Spleen (tissue), 11 donors: ENCODE data around the gene CCDC88A. TPM values are rescaled to one million over a fixed set of nuclear protein-coding genes. Genes with fewer than 3 reads are reported as not detected.

Experiments used
- DNase-seq: peaks from one replicate; pipeline ENCODE4 v3.0.0-alpha.2; 2020
- H3K27ac ChIP-seq, 8 donors: fragments of 200-600 bp; sonication (generic) in 7 of 8; 1 replicate in 4 of 8; 2 replicates in 4 of 8; pipeline versions ENCODE4 v1.5.0 to v1.8.0; 2016 to 2021; ENCODE audit warnings: inconsistent platforms in 4 of 8, mild to moderate bottlenecking in 4 of 8, moderate library complexity in 1 of 8
- H3K27me3 ChIP-seq, 7 donors: fragments of 200-600 bp; sonication (generic) in 6 of 7; replicated peaks in 1 of 7; 1 replicate in 4 of 7; 2 replicates in 3 of 7; pipeline versions ENCODE4 v1.5.0 to v1.8.0; 2016 to 2021; ENCODE audit warnings: inconsistent platforms in 3 of 7, mild to moderate bottlenecking in 1 of 7
- H3K36me3 ChIP-seq, 6 donors: fragments of 200-600 bp; sonication (generic) in 5 of 6; 1 replicate in 4 of 6; 2 replicates in 2 of 6; pipeline versions ENCODE4 v1.5.0 to v1.8.0; 2016 to 2021; ENCODE audit warnings: inconsistent platforms in 2 of 6
- H3K4me1 ChIP-seq, 6 donors: fragments of 200-600 bp; sonication (generic) in 5 of 6; 1 replicate in 3 of 6; 2 replicates in 3 of 6; pipeline versions ENCODE4 v1.5.0 to v1.8.0; 2016 to 2021; ENCODE audit warnings: inconsistent platforms in 3 of 6
- H3K4me3 ChIP-seq, 8 donors: fragments of 200-600 bp; sonication (generic) in 7 of 8; 1 replicate in 4 of 8; 2 replicates in 4 of 8; pipeline versions ENCODE4 v1.5.0 to v1.8.0; 2016 to 2021; ENCODE audit warnings: inconsistent platforms in 4 of 8, mild to moderate bottlenecking in 4 of 8, moderate library complexity in 2 of 8
- H3K9me3 ChIP-seq, 8 donors: fragments of 200-600 bp; sonication (generic) in 7 of 8; 1 replicate in 4 of 8; 2 replicates in 4 of 8; pipeline versions ENCODE4 v1.5.0 to v1.8.0; 2016 to 2021; ENCODE audit warnings: inconsistent platforms in 4 of 8
- POLR2A ChIP-seq, 3 donors: fragments of 450-650 bp; IDR thresholded peaks; one replicate each; pipeline ENCODE4 v1.5.1; 2017; ENCODE audit warnings: antibody characterized with exemption in 3 of 3, mild to moderate bottlenecking in 1 of 3
- POLR2AphosphoS5 ChIP-seq, 3 donors: sonication (generic); formaldehyde crosslinking; IDR thresholded peaks; one replicate each; pipeline ENCODE4 v1.5.1; 2017; ENCODE audit warnings: antibody characterized with exemption in 3 of 3
- WGBS, 5 donors: extraction: QIAGEN DNeasy Blood & Tissue Kit in 3 of 5; methylation state at CpG; one replicate each; pipeline versions ENCODE4 v1.1.5 to v1.1.7; 2013 to 2018; 5-methylcytosine and 5-hydroxymethylcytosine counted together
- intact Hi-C: fragments of 100-400 bp; cut with DNase I; formaldehyde crosslinking; loops from one replicate; pipeline ENCODE4 v1.15.0; 2023; ENCODE audit warnings: low total_unique reads
- polyA plus RNA-seq, 3 donors: library from polyadenylated mRNA; stranded (reverse); fragments of 200-250 nt; gene quantifications; one replicate each; pipeline ENCODE4 v1.2.1, GENCODE V29; 2013
- total RNA-seq, 7 donors: library from RNA; depleted of rRNA in 3 of 7; stranded (reverse); fragments of >200 nt in 3 of 7; fragmentation: NEBNext Ultra II Directional in 4 of 7; extraction: Animal tissue kit (Norgen Biotek cat#: 25700) in 4 of 7; gene quantifications; one replicate each; pipeline versions ENCODE4 v1.1.0 to v1.2.1, GENCODE V29; 2016 to 2021
- TF ChIP-seq, protein P1 (sequence below), 11 experiments: fragments of 200-600 bp in 7 of 11; fragments of 450-650 bp in 4 of 11; sonication (generic) in 4 of 11; IDR thresholded peaks in 8 of 11; conservative IDR thresholded peaks in 3 of 11; 1 replicate in 7 of 11; 2 replicates in 4 of 11; pipeline versions ENCODE4 v1.4.0 to v1.8.0; 2016 to 2021; ENCODE audit warnings: antibody characterized with exemption in 11 of 11, inconsistent platforms in 4 of 11, mild to moderate bottlenecking in 1 of 11
- donor health status: healthy with polysubstance abuse.
- donor health status: DM: no; HTN: no; CAD: no; lungs with moderate emphysema.
- donor health status: DM: no; HTN: no; CAD: no.
- donor health status: Bipolar disorder and iron deficiency.
- donor health status: healthy.
- donor health status: DM: no; HTN: no; CAD: no.
- donor health status: DM: yes; HTN: yes; CAD: no.

Gene CCDC88A
- total and polyA plus RNA-seq, 10 donors: 16.4 to 130 (median 77.9) TPM

DNA sequence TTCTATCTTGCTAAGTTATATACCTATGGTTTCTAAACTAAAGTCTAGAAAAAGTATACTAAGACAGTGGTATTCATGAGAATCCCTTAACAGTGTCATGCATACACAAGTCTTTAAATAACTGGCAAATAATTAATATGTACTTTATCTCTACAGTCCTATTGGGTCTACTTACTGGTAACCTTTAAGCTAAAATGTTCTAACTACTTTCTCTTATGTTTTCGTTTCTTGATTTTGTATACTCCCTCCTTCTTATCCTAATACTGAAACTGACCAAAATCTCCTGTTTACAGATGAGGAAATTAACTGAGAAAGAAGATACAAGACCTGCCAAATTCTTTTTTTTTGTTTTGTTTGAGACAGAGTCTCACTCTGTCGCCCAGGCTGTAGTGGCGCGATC lies 74.6 kb downstream of the CCDC88A start:
- 90 to 99% (median 95%) methylated on average over 4 of the region's 4 CpGs for WGBS, 5 donors
- Histone ChIP-seq H3K9me3 (no peaks in the 10 kb centered on the region), H3K36me3 (peaks cover 0 to 74% (median 12%) of the 10 kb centered on the region in 6 donors), H3K4me3 (no peak overlapping the region), H3K4me1 (no peaks in the 10 kb centered on the region), H3K27me3 (no peaks in the 10 kb centered on the region), H3K27ac (no peak overlapping the region)
- no peak for DNase-seq
- intact Hi-C loops: no loop called here
- no peak for TF ChIP-seq POLR2AphosphoS5 (IDR thresholded peaks at IDR 0.05)

DNA sequence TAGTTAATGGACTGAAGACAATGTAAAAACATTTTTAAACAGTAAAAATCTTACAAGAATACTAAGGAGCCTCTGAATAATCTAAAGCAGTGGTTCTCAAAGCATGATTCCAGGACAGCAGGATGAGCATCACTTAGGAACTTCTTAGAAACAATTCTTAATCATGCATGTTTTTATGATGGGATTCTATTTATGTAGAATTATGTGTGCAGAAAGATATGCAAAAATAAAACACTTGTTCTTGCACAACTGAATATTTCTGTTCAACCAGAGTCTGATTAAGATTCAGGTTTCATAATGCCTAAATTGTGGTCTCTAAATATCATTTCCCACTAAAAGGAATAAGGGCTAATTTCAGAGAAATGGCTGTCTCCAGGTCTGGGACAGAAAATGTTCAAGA lies 81.4 kb downstream of the CCDC88A start:
- DNase-seq: no peak
- Histone ChIP-seq H3K9me3 (no peaks in the 10 kb centered on the region), H3K4me3 (no peak overlapping the region), H3K36me3 (peaks cover 0 to 63% (median 4%) of the 10 kb centered on the region in 6 donors), H3K27ac (no peak overlapping the region), H3K4me1 (no peaks in the 10 kb centered on the region), H3K27me3 (no peaks in the 10 kb centered on the region)
- TF ChIP-seq POLR2A (IDR thresholded peaks at IDR 0.05): no peak
- TF ChIP-seq, protein P1, sequence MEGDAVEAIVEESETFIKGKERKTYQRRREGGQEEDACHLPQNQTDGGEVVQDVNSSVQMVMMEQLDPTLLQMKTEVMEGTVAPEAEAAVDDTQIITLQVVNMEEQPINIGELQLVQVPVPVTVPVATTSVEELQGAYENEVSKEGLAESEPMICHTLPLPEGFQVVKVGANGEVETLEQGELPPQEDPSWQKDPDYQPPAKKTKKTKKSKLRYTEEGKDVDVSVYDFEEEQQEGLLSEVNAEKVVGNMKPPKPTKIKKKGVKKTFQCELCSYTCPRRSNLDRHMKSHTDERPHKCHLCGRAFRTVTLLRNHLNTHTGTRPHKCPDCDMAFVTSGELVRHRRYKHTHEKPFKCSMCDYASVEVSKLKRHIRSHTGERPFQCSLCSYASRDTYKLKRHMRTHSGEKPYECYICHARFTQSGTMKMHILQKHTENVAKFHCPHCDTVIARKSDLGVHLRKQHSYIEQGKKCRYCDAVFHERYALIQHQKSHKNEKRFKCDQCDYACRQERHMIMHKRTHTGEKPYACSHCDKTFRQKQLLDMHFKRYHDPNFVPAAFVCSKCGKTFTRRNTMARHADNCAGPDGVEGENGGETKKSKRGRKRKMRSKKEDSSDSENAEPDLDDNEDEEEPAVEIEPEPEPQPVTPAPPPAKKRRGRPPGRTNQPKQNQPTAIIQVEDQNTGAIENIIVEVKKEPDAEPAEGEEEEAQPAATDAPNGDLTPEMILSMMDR (IDR thresholded peaks at IDR 0.05 in 8 of 11, conservative IDR thresholded peaks at IDR 0.05 in 3 of 11): no peak
- TF ChIP-seq POLR2AphosphoS5 (IDR thresholded peaks at IDR 0.05): no peak
- intact Hi-C loops: no loop called here

DNA sequence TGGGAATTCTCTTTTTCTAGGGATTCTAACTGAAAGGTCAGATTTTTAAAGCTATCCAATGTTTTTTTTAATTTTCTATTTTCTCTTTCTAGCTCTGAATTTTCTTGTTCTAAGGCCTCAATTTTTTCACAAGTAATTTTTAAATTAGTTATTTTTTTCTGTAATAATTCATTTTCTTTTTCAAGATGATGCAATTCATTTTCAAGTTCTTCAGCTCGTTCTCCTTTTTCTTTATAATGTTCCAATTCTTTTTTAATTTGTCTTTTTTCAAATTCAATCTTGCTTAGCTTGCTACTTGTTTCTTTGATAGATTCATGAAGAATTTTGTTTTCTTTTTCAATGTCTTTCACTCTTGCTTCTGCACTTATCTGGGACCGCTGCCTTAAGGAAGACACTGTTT lies 84.9 kb downstream of the CCDC88A start:
- WGBS, 5 donors: 86 to 91% (median 89%) methylated on average over 2 of the region's 2 CpGs
- no peaks in the 10 kb centered on the region for H3K9me3 ChIP-seq
- H3K36me3 ChIP-seq: peaks cover 0 to 74% (median 2%) of the 10 kb centered on the region in 6 donors
- no peak overlapping the region for H3K27ac ChIP-seq
- no peaks in the 10 kb centered on the region for H3K4me1 ChIP-seq
- DNase-seq: no peak
- no peaks in the 10 kb centered on the region for H3K27me3 ChIP-seq
- intact Hi-C loops: no loop called here
- TF ChIP-seq POLR2AphosphoS5 (IDR thresholded peaks at IDR 0.05): no peak
- TF ChIP-seq, protein P1 (IDR thresholded peaks at IDR 0.05 in 8 of 11, conservative IDR thresholded peaks at IDR 0.05 in 3 of 11): no peak
- TF ChIP-seq POLR2A (IDR thresholded peaks at IDR 0.05): no peak
- H3K4me3 ChIP-seq: no peak overlapping the region

DNA sequence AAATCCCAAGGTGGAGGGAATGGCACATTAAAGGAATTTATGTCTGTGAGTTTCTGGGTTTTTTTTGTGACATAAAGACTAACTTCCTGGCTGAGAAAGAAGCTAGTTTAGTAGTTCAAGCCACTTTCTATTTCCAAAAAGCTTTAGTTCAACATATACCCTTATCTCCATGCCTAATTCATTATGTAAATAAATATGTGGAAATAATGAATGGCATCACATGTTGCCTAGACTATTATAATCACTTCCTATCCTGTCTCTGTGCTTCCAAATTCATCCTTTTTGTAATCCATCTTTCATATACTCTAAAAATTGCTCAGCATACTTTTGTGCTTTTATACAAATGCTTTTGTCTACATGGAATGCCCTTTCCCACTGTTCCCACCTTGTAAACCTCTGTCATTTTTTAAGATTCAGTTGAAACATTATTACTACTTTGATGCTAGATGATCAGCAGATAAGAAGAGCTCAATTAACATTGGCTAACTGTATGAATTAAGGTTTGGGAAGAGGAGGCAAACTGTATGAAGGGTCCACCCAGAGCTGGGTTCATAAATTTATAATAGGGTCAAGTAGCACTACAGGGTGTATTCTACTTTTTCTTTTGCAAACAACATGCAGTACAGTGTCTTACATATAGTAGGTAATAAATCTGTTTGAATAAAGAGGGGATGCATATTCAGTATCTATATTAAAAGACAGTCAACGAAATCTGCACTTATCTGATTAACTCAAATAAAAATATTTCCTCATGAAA lies 88.9 kb downstream of the CCDC88A start:
- Histone ChIP-seq H3K27ac (no peak overlapping the region), H3K4me3 (no peak overlapping the region), H3K36me3 (peaks cover 0 to 90% (median 8%) of the 10 kb centered on the region in 6 donors), H3K4me1 (no peaks in the 10 kb centered on the region), H3K27me3 (no peaks in the 10 kb centered on the region), H3K9me3 (peaks cover 0 to 8% (median 0%) of the 10 kb centered on the region in 8 donors)
- intact Hi-C loops: no loop called here
- no peak for DNase-seq
- 92 to 98% (median 97%) methylated on average over 1 of the region's 1 CpG for WGBS, 5 donors
- no peak for TF ChIP-seq POLR2AphosphoS5 (IDR thresholded peaks at IDR 0.05)
- TF ChIP-seq, protein P1 (IDR thresholded peaks at IDR 0.05 in 8 of 11, conservative IDR thresholded peaks at IDR 0.05 in 3 of 11): no peak
- no peak for TF ChIP-seq POLR2A (IDR thresholded peaks at IDR 0.05)
